Stomach (tissue), 4 donors: Measurements from ENCODE around the gene ASNSD1.

Experiments used
- EP300 ChIP-seq: sonication (generic); formaldehyde crosslinking; IDR thresholded peaks from one replicate; pipeline ENCODE4 v1.6.1; 2017; ENCODE audit warnings: antibody characterized with exemption
- POLR2AphosphoS5 ChIP-seq, 3 donors: sonication (generic); formaldehyde crosslinking; IDR thresholded peaks; one replicate each; pipeline ENCODE4 v1.6.1; 2016; ENCODE audit warnings: antibody characterized with exemption in 3 of 3
- TF ChIP-seq, protein P1 (sequence below), 7 experiments: fragments of 450-650 bp in 4 of 7; fragments of 200-600 bp in 3 of 7; sonication (generic) in 3 of 7; IDR thresholded peaks; one replicate each; pipeline ENCODE4 v1.5.1; 2016 to 2019; ENCODE audit warnings: antibody characterized with exemption in 7 of 7, control low read depth in 2 of 7, mild to moderate bottlenecking in 1 of 7

DNA sequence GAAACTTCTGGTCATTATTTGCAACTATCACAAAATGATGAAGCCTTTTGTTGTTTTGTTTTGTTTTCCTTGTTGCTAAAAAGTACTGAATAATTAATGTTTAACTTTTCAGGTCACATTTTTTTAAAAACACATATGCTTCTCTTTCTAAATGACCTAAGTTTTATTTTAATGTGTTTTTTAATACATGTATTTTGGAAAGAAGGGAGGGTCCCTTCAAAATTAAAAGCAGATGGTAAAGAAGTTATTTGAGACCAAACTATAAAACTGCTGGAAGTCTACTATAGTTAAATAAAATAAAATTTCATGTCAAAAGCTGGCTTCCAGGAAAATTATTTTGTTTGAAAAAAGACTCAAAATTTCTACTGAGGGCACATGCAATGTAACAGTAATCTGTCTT lies 39.5 kb upstream of the ASNSD1 start:
- TF ChIP-seq, protein P1, sequence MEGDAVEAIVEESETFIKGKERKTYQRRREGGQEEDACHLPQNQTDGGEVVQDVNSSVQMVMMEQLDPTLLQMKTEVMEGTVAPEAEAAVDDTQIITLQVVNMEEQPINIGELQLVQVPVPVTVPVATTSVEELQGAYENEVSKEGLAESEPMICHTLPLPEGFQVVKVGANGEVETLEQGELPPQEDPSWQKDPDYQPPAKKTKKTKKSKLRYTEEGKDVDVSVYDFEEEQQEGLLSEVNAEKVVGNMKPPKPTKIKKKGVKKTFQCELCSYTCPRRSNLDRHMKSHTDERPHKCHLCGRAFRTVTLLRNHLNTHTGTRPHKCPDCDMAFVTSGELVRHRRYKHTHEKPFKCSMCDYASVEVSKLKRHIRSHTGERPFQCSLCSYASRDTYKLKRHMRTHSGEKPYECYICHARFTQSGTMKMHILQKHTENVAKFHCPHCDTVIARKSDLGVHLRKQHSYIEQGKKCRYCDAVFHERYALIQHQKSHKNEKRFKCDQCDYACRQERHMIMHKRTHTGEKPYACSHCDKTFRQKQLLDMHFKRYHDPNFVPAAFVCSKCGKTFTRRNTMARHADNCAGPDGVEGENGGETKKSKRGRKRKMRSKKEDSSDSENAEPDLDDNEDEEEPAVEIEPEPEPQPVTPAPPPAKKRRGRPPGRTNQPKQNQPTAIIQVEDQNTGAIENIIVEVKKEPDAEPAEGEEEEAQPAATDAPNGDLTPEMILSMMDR (IDR thresholded peaks at IDR 0.05): no peak
- TF ChIP-seq EP300 (no peak), POLR2AphosphoS5 (IDR thresholded peaks at IDR 0.05) (no peak)
